ENCODE results near the gene SNTG2. TPM values are rescaled to one million over a fixed set of nuclear protein-coding genes. Genes with fewer than 3 reads are reported as not detected.

Gene SNTG2
- total RNA-seq, 2 donors from 2014 or later, result 2.0 to 5.0 TPM

- no peak for DNase-seq (ENCODE audit: low spot score)
- no peak overlapping the region for H3K27ac ChIP-seq
- no peaks in the 10 kb centered on the region for H3K36me3 ChIP-seq
- WGBS, result 82% methylated on average over 8 of the region's 8 CpGs
- no peaks in the 10 kb centered on the region for H3K4me1 ChIP-seq (replicated peaks)
- no peaks in the 10 kb centered on the region for H3K27me3 ChIP-seq (replicated peaks; ENCODE audit: insufficient read depth)
- intact Hi-C loops (cut with DNase I), result no loop called here
- H3K9me3 ChIP-seq, result no peaks in the 10 kb centered on the region
- TF ChIP-seq, protein P1, sequence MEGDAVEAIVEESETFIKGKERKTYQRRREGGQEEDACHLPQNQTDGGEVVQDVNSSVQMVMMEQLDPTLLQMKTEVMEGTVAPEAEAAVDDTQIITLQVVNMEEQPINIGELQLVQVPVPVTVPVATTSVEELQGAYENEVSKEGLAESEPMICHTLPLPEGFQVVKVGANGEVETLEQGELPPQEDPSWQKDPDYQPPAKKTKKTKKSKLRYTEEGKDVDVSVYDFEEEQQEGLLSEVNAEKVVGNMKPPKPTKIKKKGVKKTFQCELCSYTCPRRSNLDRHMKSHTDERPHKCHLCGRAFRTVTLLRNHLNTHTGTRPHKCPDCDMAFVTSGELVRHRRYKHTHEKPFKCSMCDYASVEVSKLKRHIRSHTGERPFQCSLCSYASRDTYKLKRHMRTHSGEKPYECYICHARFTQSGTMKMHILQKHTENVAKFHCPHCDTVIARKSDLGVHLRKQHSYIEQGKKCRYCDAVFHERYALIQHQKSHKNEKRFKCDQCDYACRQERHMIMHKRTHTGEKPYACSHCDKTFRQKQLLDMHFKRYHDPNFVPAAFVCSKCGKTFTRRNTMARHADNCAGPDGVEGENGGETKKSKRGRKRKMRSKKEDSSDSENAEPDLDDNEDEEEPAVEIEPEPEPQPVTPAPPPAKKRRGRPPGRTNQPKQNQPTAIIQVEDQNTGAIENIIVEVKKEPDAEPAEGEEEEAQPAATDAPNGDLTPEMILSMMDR (IDR thresholded peaks at IDR 0.05), result no peak
- TF ChIP-seq POLR2AphosphoS5 (IDR thresholded peaks at IDR 0.05) (no peak), POLR2A (IDR thresholded peaks at IDR 0.05) (no peak)
- no peak overlapping the region for H3K4me3 ChIP-seq
These were observed 24.9 kb upstream of the SNTG2 start for GRCh38 chr2:925711-926110.

GRCh38 chr2:926259-926793 is 24.3 kb upstream of the SNTG2 start:
- WGBS, result 91% methylated on average over 12 of the region's 12 CpGs
- H3K9me3 ChIP-seq, result no peaks in the 10 kb centered on the region
- no peaks in the 10 kb centered on the region for H3K36me3 ChIP-seq
- TF ChIP-seq, protein P1 (IDR thresholded peaks at IDR 0.05), result no peak
- no peak for TF ChIP-seq POLR2A (IDR thresholded peaks at IDR 0.05)
- no peak for TF ChIP-seq POLR2AphosphoS5 (IDR thresholded peaks at IDR 0.05)
- H3K27ac ChIP-seq, result no peak overlapping the region
- H3K4me3 ChIP-seq, result no peak overlapping the region
- intact Hi-C loops (cut with DNase I), result no loop called here
- DNase-seq (ENCODE audit: low spot score), result no peak
- H3K27me3 ChIP-seq (replicated peaks; ENCODE audit: insufficient read depth), result no peaks in the 10 kb centered on the region
- H3K4me1 ChIP-seq (replicated peaks), result no peaks in the 10 kb centered on the region

GRCh38 chr2:926896-927295 is 23.8 kb upstream of the SNTG2 start:
- H3K9me3 ChIP-seq, result no peaks in the 10 kb centered on the region
- no peak overlapping the region for H3K4me3 ChIP-seq
- H3K27ac ChIP-seq, result no peak overlapping the region
- intact Hi-C loops (cut with DNase I), result no loop called here
- no peak for DNase-seq (ENCODE audit: low spot score)
- H3K4me1 ChIP-seq (replicated peaks), result no peaks in the 10 kb centered on the region
- 90% methylated on average over 9 of the region's 9 CpGs for WGBS
- no peaks in the 10 kb centered on the region for H3K36me3 ChIP-seq
- H3K27me3 ChIP-seq (replicated peaks; ENCODE audit: insufficient read depth), result no peaks in the 10 kb centered on the region
- TF ChIP-seq POLR2AphosphoS5 (IDR thresholded peaks at IDR 0.05) (no peak), POLR2A (IDR thresholded peaks at IDR 0.05) (no peak)

GRCh38 chr2:929011-929735 is 21.5 kb upstream of the SNTG2 start:
- WGBS, result 89% methylated on average over 13 of the region's 16 CpGs
- no peak overlapping the region for H3K4me3 ChIP-seq
- H3K4me1 ChIP-seq (replicated peaks), result no peaks in the 10 kb centered on the region
- DNase-seq (ENCODE audit: low spot score), result no peak
- no peaks in the 10 kb centered on the region for H3K9me3 ChIP-seq
- H3K27me3 ChIP-seq (replicated peaks; ENCODE audit: insufficient read depth), result no peaks in the 10 kb centered on the region
- TF ChIP-seq, protein P1 (IDR thresholded peaks at IDR 0.05), result no peak
- TF ChIP-seq POLR2A (IDR thresholded peaks at IDR 0.05), result no peak
- TF ChIP-seq POLR2AphosphoS5 (IDR thresholded peaks at IDR 0.05), result no peak
- intact Hi-C loops (cut with DNase I), result no loop called here
- no peak overlapping the region for H3K27ac ChIP-seq
- H3K36me3 ChIP-seq, result no peaks in the 10 kb centered on the region

- 88% methylated on average over 14 of the region's 14 CpGs for WGBS
- Histone ChIP-seq H3K9me3 (no peaks in the 10 kb centered on the region), H3K27me3 (replicated peaks; ENCODE audit: insufficient read depth) (no peaks in the 10 kb centered on the region)
These were observed 20.7 kb upstream of the SNTG2 start for GRCh38 chr2:929925-930324.

More at GRCh38 chr2:929925-930324, 20.7 kb upstream of the SNTG2 start:
- Histone ChIP-seq H3K36me3 (no peaks in the 10 kb centered on the region), H3K4me1 (replicated peaks) (no peaks in the 10 kb centered on the region), H3K4me3 (no peak overlapping the region), H3K27ac (no peak overlapping the region)
- DNase-seq (ENCODE audit: low spot score), result no peak
- no peak for TF ChIP-seq POLR2A (IDR thresholded peaks at IDR 0.05)
- TF ChIP-seq, protein P1 (IDR thresholded peaks at IDR 0.05), result no peak
- TF ChIP-seq POLR2AphosphoS5 (IDR thresholded peaks at IDR 0.05), result no peak
- intact Hi-C loops (cut with DNase I), result no loop called here

Measured in prostate gland (tissue), 2 donors.